Frontal cortex (tissue), 4 donors: ENCODE results near the gene ELAVL1. TPM values are rescaled to one million over a fixed set of nuclear protein-coding genes. Genes with fewer than 3 reads are reported as not detected.
"Not testable (repeated sequence)": the region's sequence is repeated elsewhere in the genome, so short reads cannot be mapped to it uniquely, and the experiment has no call there.

Source experiments
- DNase-seq, 2 donors: peaks; one replicate each; pipeline ENCODE4 v3.0.0; 2012; ENCODE audit warnings: low spot score in 2 of 2
- FAIRE-seq: peaks from 2 replicates; lab custom pipeline; 2012; peaks lifted over from hg19 to GRCh38; lab: Jason Lieb, UNC
- total RNA-seq: library from RNA; depleted of rRNA; stranded (reverse); fragments of >200 nt; gene quantifications from one replicate; pipeline ENCODE4 v1.2.3, GENCODE V29; 2014
- donor health status: control.
- donor health status: control.
- donor health status: control.

The ELAVL1 gene
- total RNA-seq, 1 donor from 2014 or later: 14.3 TPM

GRCh38 chr19:7926727-7927604, 78.5 kb downstream of the ELAVL1 start:
- FAIRE-seq (no peak), DNase-seq (no peak)

- no peak for FAIRE-seq
- DNase-seq: peak; percentile 90 to 91
These were observed 79.3 kb downstream of the ELAVL1 start, which contains the start of gene CTXN1 for GRCh38 chr19:7926021-7926726. Gene CTXN1 (minus strand): TSS chr19:7926135. CDS start chr19:7925538, 597 bp downstream.

GRCh38 chr19:7925171-7925851, 80.1 kb downstream of the ELAVL1 start:
- no peak for FAIRE-seq
- peak; percentile 69 to 73 for DNase-seq

DNA sequence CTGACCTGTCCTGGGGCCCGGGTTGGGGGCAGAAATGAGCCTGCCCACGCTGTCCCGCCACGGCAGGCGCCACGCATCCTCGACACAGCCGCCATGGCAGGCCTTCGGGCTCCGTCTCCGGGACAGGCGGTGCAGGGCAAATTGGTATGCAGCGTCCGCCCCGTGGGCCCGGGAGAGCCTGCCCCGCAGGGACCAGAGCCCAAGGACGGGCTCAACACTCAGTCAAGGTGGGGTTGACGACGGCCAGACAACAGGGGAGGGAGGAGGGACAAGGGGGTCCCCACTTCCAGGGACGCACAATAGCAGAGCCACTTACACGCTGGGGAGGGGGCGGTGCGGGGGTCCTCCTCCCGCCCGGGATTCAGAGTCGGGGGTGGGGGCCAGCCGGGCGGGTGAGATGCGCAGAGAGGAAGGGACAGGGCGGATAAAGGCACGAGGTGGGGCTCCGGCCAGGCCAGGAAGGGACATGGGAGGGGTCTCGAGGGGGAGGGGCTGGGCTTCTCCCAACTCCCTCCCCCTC, 80.7 kb downstream of the ELAVL1 start:
- FAIRE-seq (no peak), DNase-seq (no peak)

DNA sequence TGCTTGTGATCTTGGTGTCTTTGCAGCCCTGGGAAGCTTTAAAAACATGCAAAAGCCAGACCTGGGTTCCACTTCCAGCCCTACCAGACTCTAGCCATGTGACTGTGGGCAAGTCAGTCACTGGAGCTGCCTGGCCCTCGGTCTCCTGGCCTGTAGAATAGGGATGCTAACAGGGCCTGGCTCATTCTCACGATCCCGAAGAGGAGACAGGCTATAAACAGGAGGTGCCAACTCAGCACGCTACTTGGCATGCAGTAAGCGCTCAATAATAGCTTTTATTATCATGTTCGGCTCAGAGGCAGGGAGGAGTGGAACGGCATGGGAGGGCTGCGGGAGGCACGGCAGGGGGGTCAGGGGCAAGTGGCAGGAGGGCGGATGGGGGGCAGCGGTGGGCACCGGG, 81.2 kb downstream of the ELAVL1 start:
- DNase-seq: no peak
- FAIRE-seq: no peak

DNA sequence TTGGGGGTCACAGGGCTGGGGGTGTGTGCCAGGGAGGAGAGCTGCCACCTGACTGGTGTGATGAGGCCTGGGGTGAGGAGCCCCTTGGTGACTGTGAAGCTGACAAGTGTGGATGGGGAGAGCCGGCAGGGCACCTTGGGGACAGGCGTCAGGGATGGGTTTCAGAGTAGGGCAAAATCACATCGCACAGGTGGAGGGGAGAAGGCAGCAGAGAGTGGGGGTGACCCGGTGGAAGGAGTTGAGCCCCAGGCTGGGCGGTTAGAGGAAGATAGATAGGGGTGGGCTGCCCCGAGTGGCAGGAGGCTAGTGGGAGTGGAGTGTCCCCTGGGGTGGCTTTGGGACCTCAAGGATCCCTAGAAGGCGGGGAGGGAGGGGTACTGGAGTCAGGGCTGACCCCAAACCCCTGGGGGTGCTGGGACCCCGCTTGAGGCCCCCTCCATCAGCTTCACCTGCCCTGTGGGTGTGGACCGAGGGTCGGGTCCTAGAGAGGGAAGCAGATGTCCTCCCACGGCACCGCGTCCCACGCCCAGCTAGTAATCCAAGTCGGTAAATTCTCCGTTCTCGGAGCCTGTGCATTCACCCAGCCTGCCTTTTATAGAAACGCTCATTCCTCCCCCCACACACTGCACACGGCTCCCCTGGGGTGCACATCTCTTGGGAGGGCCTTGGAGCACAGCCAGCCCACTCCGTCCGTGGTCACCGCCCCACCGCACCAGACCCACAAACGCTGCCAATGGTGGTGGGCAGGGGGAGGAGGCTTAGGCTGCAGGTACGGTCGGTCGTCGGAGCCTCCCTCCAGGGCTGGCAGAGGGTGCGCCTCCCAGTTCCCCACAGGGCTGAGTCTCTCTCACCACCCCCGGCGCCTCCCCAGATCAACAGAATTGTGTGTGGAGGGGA, 81.9 kb downstream of the ELAVL1 start:
- no peak for DNase-seq
- no peak for FAIRE-seq

DNA sequence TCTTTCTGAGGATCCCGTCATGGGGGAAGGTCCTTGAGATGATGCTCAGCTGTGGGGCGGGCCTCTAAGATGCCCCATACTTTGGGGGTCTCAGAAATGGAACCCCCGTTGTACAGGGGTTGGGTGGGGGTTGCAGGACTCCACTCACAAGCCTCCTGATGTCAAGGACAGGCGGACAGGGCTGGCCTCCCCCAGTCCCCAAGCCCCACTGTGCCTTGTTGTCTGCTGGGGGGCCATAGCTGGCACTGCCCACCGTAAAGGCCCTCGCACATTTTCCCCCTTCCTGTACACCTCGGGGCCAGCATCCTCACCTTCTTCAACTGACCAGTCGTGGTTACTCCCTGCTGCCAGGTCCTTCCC, 82.6 kb downstream of the ELAVL1 start:
- FAIRE-seq: no peak
- no peak for DNase-seq

DNA sequence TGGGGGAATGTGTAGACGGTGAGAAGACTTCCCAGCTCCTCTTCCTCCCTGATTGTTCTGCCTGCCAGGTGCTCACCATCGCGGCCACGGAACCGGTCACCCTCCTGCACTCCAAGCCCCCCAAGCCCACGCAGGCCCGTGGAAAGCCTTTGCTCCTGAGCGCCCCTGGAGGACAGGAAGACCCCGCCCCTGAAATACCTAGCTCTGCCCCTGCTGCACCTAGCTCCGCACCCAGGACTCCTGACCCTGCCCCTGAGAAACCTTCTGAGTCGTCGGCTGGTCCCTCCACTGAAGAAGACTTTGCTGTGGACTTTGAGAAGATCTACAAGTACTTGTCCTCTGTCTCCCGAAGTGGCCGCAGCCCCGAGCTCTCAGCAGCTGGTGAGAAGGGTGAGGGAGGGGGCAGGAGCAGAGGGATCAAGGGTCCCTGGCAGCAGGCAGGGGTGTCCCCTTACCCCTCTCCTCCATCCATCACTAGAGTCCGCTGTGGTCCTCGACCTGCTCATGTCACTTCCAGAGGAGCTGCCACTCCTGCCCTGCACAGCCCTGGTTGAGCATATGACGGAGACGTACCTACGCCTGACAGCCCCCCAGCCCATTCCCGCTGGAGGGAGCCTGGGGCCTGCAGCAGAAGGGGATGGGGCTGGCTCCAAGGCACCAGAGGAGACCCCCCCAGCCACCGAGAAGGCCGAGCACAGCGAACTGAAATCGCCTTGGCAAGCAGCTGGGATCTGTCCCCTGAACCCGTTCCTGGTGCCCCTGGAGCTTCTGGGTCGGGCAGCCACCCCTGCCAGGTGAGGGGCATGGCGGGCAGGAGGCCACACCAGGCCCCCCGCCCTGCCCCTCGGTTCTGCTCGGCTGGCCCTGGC, 83.2 kb downstream of the ELAVL1 start:
- DNase-seq (no peak), FAIRE-seq (no peak)

DNA sequence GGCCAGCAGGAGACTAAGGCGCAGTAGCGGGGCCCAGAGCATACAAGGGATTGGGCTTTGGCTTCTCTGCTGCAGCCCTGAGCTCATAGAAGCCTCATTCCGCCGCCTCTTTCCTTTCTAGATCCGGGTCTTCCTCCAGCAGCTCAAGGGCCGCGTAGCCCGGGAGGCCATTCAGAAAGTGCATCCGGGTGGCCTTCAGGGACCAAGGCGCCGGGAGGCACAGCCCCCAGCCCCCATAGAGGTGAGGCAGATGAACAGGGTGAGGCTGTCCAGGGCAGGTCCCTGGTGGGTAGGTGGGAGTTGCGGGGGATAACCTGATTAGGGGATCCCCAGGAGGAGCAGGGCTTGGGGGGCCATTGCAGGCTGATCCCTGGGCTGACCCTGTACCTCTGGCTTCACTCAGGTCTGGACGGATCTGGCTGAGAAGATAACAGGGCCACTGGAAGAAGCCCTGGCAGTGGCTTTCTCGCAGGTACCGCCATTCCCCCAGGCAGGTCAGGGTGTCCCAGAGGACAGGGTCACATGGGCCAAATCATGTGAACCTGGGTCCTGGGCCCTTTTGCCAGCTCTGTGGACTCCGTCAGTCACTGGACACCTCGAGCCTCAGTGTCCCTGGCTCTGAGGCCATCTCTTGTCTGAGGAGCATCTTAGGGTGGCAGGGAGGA, 84.0 kb downstream of the ELAVL1 start:
- no peak for FAIRE-seq
- no peak for DNase-seq

- no peak for FAIRE-seq
- DNase-seq: peak; percentile 99
These were observed 84.7 kb downstream of the ELAVL1 start for GRCh38 chr19:7920519-7921301.

DNA sequence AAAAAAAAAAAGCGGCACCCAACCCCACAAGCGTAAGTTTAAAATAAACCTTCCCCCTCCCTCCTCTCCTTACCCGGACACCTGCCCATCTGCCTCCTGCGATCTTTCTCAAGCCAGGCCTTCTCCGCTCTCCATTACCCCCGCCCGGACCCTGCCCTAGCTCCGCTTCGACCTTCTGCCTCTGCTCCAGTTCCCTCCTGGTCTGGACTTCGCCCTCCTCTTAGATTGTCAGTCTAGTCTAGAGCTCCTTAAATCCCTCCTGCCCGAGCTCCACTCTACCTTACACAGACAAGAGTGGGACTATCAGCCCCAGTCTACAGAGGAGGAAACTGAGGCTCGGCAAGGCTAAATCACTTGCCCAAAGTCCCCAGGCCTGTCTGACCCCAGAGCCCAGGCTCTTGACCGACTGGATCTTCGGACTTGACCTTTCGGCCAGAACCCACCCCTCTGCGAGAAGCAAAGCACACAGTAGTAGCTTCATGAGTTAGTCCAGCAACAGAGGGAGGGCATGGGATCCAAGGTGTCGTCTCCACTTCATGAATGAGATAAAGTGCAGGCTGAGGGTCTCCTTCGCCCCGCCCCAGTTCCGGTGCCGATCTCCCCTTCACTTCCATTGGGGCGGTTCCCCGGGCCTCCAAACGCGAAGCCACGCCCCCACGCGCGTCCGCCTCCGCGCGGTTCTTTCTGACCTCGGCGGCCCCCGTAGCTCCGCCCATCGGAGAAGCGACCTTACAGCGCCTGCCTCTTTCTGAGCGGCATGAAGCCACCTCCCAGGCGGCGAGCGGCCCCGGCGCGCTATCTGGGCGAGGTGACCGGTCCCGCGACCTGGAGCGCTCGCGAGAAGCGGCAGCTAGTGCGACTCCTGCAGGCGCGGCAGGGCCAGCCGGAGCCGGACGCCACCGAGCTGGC, 85.6 kb downstream of the ELAVL1 start, which contains the start of gene SNAPC2:
Gene SNAPC2, plus strand, starts transcription at position 729 of the 909 bp plus-strand sequence. Its CDS starts 29 bp downstream, at position 758.
- DNase-seq (peak; percentile 87 to 93), FAIRE-seq (no peak)

DNA sequence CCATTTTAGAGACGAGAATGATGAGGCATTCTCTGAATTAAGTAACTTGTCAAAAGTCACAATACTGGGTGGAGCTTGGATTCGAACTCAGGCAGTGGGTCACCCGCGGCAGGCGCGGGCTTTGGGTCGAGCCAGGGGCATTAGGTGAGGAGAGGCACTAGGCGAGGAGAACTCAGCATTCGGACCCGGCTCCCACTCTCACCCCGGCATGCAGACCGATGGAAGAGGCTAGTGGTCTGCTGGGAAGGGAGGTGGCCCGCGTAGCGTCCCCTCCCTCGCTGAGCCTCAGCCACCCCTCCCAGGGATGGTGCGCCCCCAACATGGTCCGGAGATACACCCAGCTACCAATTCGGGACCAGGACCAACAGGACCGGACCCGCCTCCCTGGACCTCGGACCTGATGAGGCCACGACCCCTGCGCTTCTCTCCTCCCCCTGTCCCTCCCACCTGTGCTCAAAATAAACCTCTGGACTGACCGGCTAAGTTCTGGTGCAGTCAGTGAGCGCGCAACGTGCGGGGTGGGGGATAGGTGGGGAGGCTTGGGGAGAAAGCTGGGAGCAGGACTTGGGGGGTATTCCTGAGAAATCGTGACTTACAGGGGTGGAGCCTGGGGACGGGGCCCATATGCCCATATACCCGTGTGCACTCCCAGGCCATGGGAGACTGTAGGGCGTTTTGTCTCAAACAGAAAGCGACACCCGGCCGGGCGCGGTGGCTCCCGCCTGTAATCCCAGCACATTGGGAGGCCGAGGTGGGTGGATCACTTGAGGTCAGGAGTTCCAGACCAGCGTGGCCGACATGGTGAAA, 86.6 kb downstream of the ELAVL1 start:
- no peak for DNase-seq
- no peak for FAIRE-seq

DNA sequence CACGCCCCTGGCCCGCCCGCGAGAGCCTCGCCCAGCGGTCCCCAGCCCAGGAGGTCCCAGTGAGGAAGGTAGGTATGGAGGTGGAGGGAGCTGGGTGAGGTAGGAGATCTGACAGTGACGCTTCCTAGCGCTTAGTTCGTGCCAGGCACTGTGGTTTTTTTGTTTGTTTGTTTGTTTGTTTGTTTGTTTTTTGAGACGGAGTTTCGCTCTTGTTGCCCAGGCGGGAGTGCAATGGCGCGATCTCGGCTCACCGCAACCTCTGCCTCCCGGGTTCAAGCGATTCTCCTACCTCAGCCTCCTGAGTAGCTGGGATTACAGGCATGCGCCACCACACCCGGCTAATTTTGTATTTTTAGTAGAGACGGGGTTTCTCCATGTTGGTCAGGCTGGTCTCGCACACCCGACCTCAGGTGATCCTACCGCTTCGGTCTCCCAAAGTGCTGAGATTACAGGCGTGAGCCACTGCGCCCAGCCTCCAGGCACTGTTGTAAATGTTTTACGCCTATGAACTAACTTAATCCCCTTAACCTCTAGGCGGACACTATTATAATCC, 87.3 kb downstream of the ELAVL1 start:
- FAIRE-seq, DNase-seq: not testable (repeated sequence)

- no peak for FAIRE-seq
- DNase-seq: peak in 1 of 2 donors; percentile 68
These were observed 88.0 kb downstream of the ELAVL1 start for GRCh38 chr19:7917267-7918061.
